ENCODE results near the gene LPP. TPM values are rescaled to one million over a fixed set of nuclear protein-coding genes. Genes with fewer than 3 reads are reported as not detected.

The LPP gene
- total RNA-seq, 4 donors from 2014 or later: 207 to 592 (median 406) TPM

- TF ChIP-seq CTCF (IDR thresholded peaks at IDR 0.05) (no peak), POLR2AphosphoS5 (IDR thresholded peaks at IDR 0.05) (no peak), POLR2A (IDR thresholded peaks at IDR 0.05) (no peak), EP300 (IDR thresholded peaks at IDR 0.05; ENCODE audit: low read depth) (no peak)
- intact Hi-C loops (cut with DNase I; ENCODE audit: low total_unique reads) (no loop called here), in situ Hi-C loops (cut with MboI; ENCODE audit: low pct_ligation_motif_present in 1 of 4, low pct_unique_long_range_greater_than_20kb in 1 of 4, low sequenced_read_pairs in 3 of 4) (loop anchor here in 2 of 4 donors (25.0 kb wide), 1 partner anchor 1013 kb away; the partner anchor contains the start of gene BCL6 (in 2 of the 2))
- DNase-seq: no peak
- H3K4me3 ChIP-seq: no peak overlapping the region
- H3K4me1 ChIP-seq: no peaks in the 10 kb centered on the region
- no peaks in the 10 kb centered on the region for H3K36me3 ChIP-seq
- no peaks in the 10 kb centered on the region for H3K9me3 ChIP-seq
- 75 to 88% methylated on average over 1 of the region's 1 CpG for WGBS, 2 donors (ENCODE audit: low coverage in 1 of 2)
- H3K27ac ChIP-seq: no peak overlapping the region
- H3K27me3 ChIP-seq: no peaks in the 10 kb centered on the region
Measured at GRCh38 chr3:188750617-188751016, 596.7 kb downstream of the LPP start.

- WGBS, 2 donors (ENCODE audit: low coverage in 1 of 2): 100% methylated on average over 1 of the region's 1 CpG; no CpG with 5 or more reads in 1 of the 2 donors
- no peaks in the 10 kb centered on the region for H3K9me3 ChIP-seq
- H3K4me3 ChIP-seq: no peak overlapping the region
- H3K4me1 ChIP-seq: no peaks in the 10 kb centered on the region
- no peak for DNase-seq
- in situ Hi-C loops (cut with MboI; ENCODE audit: low pct_ligation_motif_present in 1 of 4, low pct_unique_long_range_greater_than_20kb in 1 of 4, low sequenced_read_pairs in 3 of 4): loop anchor here in 2 of 4 donors (25.0 kb wide), 1 partner anchor 1016 kb away; the partner anchor contains the start of gene BCL6 (in 2 of the 2)
- no peaks in the 10 kb centered on the region for H3K27me3 ChIP-seq
- no peak for TF ChIP-seq EP300 (IDR thresholded peaks at IDR 0.05; ENCODE audit: low read depth)
- TF ChIP-seq POLR2AphosphoS5 (IDR thresholded peaks at IDR 0.05): no peak
- no peak for TF ChIP-seq POLR2A (IDR thresholded peaks at IDR 0.05)
- TF ChIP-seq CTCF (IDR thresholded peaks at IDR 0.05): no peak
- no peak overlapping the region for H3K27ac ChIP-seq
- intact Hi-C loops (cut with DNase I; ENCODE audit: low total_unique reads): no loop called here
- H3K36me3 ChIP-seq: no peaks in the 10 kb centered on the region
Measured at GRCh38 chr3:188752850-188753249, 598.9 kb downstream of the LPP start.

GRCh38 chr3:188754267-188754666 is 600.3 kb downstream of the LPP start:
- WGBS, 2 donors (ENCODE audit: low coverage in 1 of 2): 81 to 82% methylated on average over 5 of the region's 5 CpGs
- no peak for DNase-seq
- no peaks in the 10 kb centered on the region for H3K4me1 ChIP-seq
- in situ Hi-C loops (cut with MboI; ENCODE audit: low pct_ligation_motif_present in 1 of 4, low pct_unique_long_range_greater_than_20kb in 1 of 4, low sequenced_read_pairs in 3 of 4): loop anchor here in 2 of 4 donors (25.0 kb wide), 1 partner anchor 1017 kb away; the partner anchor contains the start of gene BCL6 (in 2 of the 2)
- no peak overlapping the region for H3K4me3 ChIP-seq
- H3K9me3 ChIP-seq: no peaks in the 10 kb centered on the region
- H3K27ac ChIP-seq: no peak overlapping the region
- no peaks in the 10 kb centered on the region for H3K36me3 ChIP-seq
- TF ChIP-seq POLR2A (IDR thresholded peaks at IDR 0.05) (no peak), EP300 (IDR thresholded peaks at IDR 0.05; ENCODE audit: low read depth) (no peak), CTCF (IDR thresholded peaks at IDR 0.05) (no peak), POLR2AphosphoS5 (IDR thresholded peaks at IDR 0.05) (no peak)
- intact Hi-C loops (cut with DNase I; ENCODE audit: low total_unique reads): no loop called here
- no peaks in the 10 kb centered on the region for H3K27me3 ChIP-seq

GRCh38 chr3:188756241-188756640 is 602.3 kb downstream of the LPP start:
- intact Hi-C loops (cut with DNase I; ENCODE audit: low total_unique reads) (no loop called here), in situ Hi-C loops (cut with MboI; ENCODE audit: low pct_ligation_motif_present in 1 of 4, low pct_unique_long_range_greater_than_20kb in 1 of 4, low sequenced_read_pairs in 3 of 4) (loop anchor here in 2 of 4 donors (25.0 kb wide), 1 partner anchor 1019 kb away; the partner anchor contains the start of gene BCL6 (in 2 of the 2))
- Histone ChIP-seq H3K4me3 (no peak overlapping the region), H3K36me3 (peaks cover 0 to 5% (median 0%) of the 10 kb centered on the region in 4 donors), H3K27ac (no peak overlapping the region), H3K4me1 (no peaks in the 10 kb centered on the region), H3K27me3 (no peaks in the 10 kb centered on the region), H3K9me3 (no peaks in the 10 kb centered on the region)
- no peak for DNase-seq
- TF ChIP-seq POLR2A (IDR thresholded peaks at IDR 0.05) (no peak), CTCF (IDR thresholded peaks at IDR 0.05) (no peak), EP300 (IDR thresholded peaks at IDR 0.05; ENCODE audit: low read depth) (no peak), POLR2AphosphoS5 (IDR thresholded peaks at IDR 0.05) (no peak)
- 96 to 100% methylated on average over 3 of the region's 3 CpGs for WGBS, 2 donors (ENCODE audit: low coverage in 1 of 2)
